ENCODE data around the gene AP3S1.

- TF ChIP-seq CTCF (IDR thresholded peaks at IDR 0.05) (no peak), POLR2A (IDR thresholded peaks at IDR 0.05) (no peak)
Observed at GRCh38 chr5:115947260-115947659, 105.5 kb downstream of the AP3S1 start.
